HCT116 (cell line): ENCODE data around the gene BOC. TPM values are rescaled to one million over a fixed set of nuclear protein-coding genes. Genes with fewer than 3 reads are reported as not detected.

Experiments
- ATAC-seq: fragments of 200-7000 bp; cut with Tn5 transposase; 2 replicates; pipeline ENCODE4 v1.9.1; 2020; ENCODE audit warnings: mild to moderate bottlenecking, moderate library complexity
- BruUV-seq: library from RNA; stranded (reverse); fragments of 400-500 nt; replicated peaks from 2 replicates; lab custom pipeline; 2021; lab: Mats Ljungman, UMichigan
- CTCF ChIA-PET: fragments of 300-600 bp; sonication (Branson Sonifier 250); formaldehyde crosslinking; loops from one replicate; lab custom pipeline; 2021; ENCODE audit warnings: antibody characterized with exemption; lab: Charles Lee
- POLR2A ChIA-PET: fragments of 300-600, 350-600 bp; sonication (Branson Sonifier 250); formaldehyde crosslinking; loops from one replicate; lab custom pipeline; 2021; ENCODE audit warnings: antibody characterized with exemption; lab: Charles Lee
- RAD21 ChIA-PET, 2 experiments: fragments of 300-600 bp; sonication (Branson Sonifier 250); formaldehyde crosslinking; loops; one replicate each; lab custom pipeline; 2023; ENCODE audit warnings: low total read pairs in 2 of 2; ENCODE audit not compliant: uncharacterized antibody in 2 of 2, unreplicated experiment in 2 of 2, low non-redundant PET in 1 of 2; lab: Charles Lee
- DNase-seq: peaks from one replicate; pipeline ENCODE4 v3.0.0-alpha.2; 2010; ENCODE audit warnings: low read depth, low spot score
- H2AFZ ChIP-seq: fragments of 200-600 bp; shearing (Covaris generic), sonication (generic); 2 replicates; pipeline ENCODE4 v1.6.1; 2017; ENCODE audit warnings: low read depth, mixed run types, mixed read lengths, antibody characterized with exemption, low read length; ENCODE audit not compliant: poor library complexity, severe bottlenecking
- H3K27ac ChIP-seq: 2 replicates; pipeline ENCODE4 v1.5.1; 2012; ENCODE audit warnings: low read depth, low read length
- H3K27me3 ChIP-seq: fragments of 200-600 bp; sonication (generic); 2 replicates; pipeline ENCODE4 v1.6.1; 2016; ENCODE audit warnings: mixed run types, low read length, mixed read lengths; ENCODE audit not compliant: insufficient read depth
- H3K36me3 ChIP-seq, 2 experiments: fragments of 200-500 bp in 1 of 2; fragments of 200-600 bp in 1 of 2; sonication (Bioruptor generic) in 1 of 2; sonication (generic) in 1 of 2; 2 replicates each; pipeline versions ENCODE4 v1.5.1 to v1.6.1; 2014 to 2016; ENCODE audit warnings: low read length in 2 of 2, inconsistent platforms in 1 of 2, mixed read lengths in 1 of 2, mixed run types in 1 of 2; ENCODE audit not compliant: insufficient read depth in 2 of 2, control insufficient read depth in 1 of 2
- H3K4me1 ChIP-seq, 2 experiments: fragments of 200-600 bp in 1 of 2; sonication (generic) in 1 of 2; 2 replicates each; pipeline versions ENCODE4 v1.5.1 to v1.6.1; 2012 to 2017; ENCODE audit warnings: low read length in 2 of 2, inconsistent platforms in 1 of 2, mild to moderate bottlenecking in 1 of 2, mixed read lengths in 1 of 2, mixed run types in 1 of 2, moderate library complexity in 1 of 2; ENCODE audit not compliant: insufficient read depth in 2 of 2, control insufficient read depth in 1 of 2
- H3K4me2 ChIP-seq: fragments of 200-600 bp; sonication (generic); 2 replicates; pipeline ENCODE4 v1.6.1; 2017; ENCODE audit warnings: mixed run types, low read length, mixed read lengths
- H3K4me3 ChIP-seq, 2 experiments: fragments of 200-600 bp in 1 of 2; sonication (generic) in 1 of 2; replicated peaks in 1 of 2; 2 replicates each; pipeline ENCODE4 v1.5.1; 2011 to 2016; ENCODE audit warnings: low read length in 2 of 2, control low read depth in 1 of 2, low read depth in 1 of 2, mild to moderate bottlenecking in 1 of 2, mixed read lengths in 1 of 2, mixed run types in 1 of 2
- H3K79me2 ChIP-seq: fragments of 200-600 bp; sonication (generic); 2 replicates; pipeline ENCODE4 v1.6.1; 2017; ENCODE audit warnings: mild to moderate bottlenecking, mixed run types, low read length, moderate library complexity, mixed read lengths; ENCODE audit not compliant: insufficient read depth
- H3K9ac ChIP-seq: fragments of 200-600 bp; sonication (generic); 2 replicates; pipeline ENCODE4 v1.6.1; 2016; ENCODE audit warnings: low read length, mixed read lengths
- H3K9me2 ChIP-seq: fragments of 200-600 bp; sonication (generic), shearing (Covaris generic); 2 replicates; pipeline ENCODE4 v1.6.1; 2017; ENCODE audit warnings: mixed run types, mild to moderate bottlenecking, moderate library complexity; ENCODE audit not compliant: insufficient read depth
- H3K9me3 ChIP-seq, 2 experiments: fragments of 200-500 bp in 1 of 2; fragments of 200-600 bp in 1 of 2; sonication (Bioruptor generic) in 1 of 2; sonication (generic) in 1 of 2; 2 replicates each; pipeline ENCODE4 v1.6.1; 2014 to 2017; ENCODE audit warnings: low read length in 2 of 2, mixed read lengths in 2 of 2, inconsistent platforms in 1 of 2, low read depth in 1 of 2, mild to moderate bottlenecking in 1 of 2, mixed run types in 1 of 2, moderate library complexity in 1 of 2; ENCODE audit not compliant: control insufficient read depth in 1 of 2, insufficient read depth in 1 of 2
- H4K20me1 ChIP-seq: fragments of 200-600 bp; sonication (generic), shearing (Covaris generic); 2 replicates; pipeline ENCODE4 v1.6.1; 2017; ENCODE audit warnings: mixed run types, mild to moderate bottlenecking, moderate library complexity; ENCODE audit not compliant: insufficient read depth
- CBX3 ChIP-seq: IDR thresholded peaks from 2 replicates; pipeline ENCODE4 v1.6.1; 2012; ENCODE audit warnings: low read depth
- CEBPB ChIP-seq: IDR thresholded peaks from 2 replicates; pipeline ENCODE4 v1.6.1; 2012; ENCODE audit warnings: low read depth
- CTCF ChIP-seq, 3 experiments: fragments of 200-600 bp in 1 of 3; sonication (generic) in 1 of 3; IDR thresholded peaks in 2 of 3; conservative IDR thresholded peaks in 1 of 3; 2 replicates each; pipeline ENCODE4 v1.5.1; 2012 to 2017; ENCODE audit warnings: low read depth in 2 of 3, low read length in 2 of 3, antibody characterized with exemption in 1 of 3, borderline replicate concordance in 1 of 3, control low read depth in 1 of 3, mild to moderate bottlenecking in 1 of 3, mixed read lengths in 1 of 3, mixed run types in 1 of 3, moderate library complexity in 1 of 3; ENCODE audit not compliant: insufficient read depth in 1 of 3
- EGR1 ChIP-seq: IDR thresholded peaks from 2 replicates; pipeline ENCODE4 v1.6.1; 2012; ENCODE audit warnings: low read depth
- ELF1 ChIP-seq: IDR thresholded peaks from 2 replicates; pipeline ENCODE4 v1.6.1; 2012; ENCODE audit warnings: low read depth, borderline replicate concordance
- EZH2 ChIP-seq: fragments of 200-600 bp; sonication (generic); IDR thresholded peaks from 2 replicates; pipeline ENCODE4 v1.6.1; 2017; ENCODE audit warnings: antibody characterized with exemption, mixed run types
- EZH2phosphoT487 ChIP-seq: fragments of 200-600 bp; IDR thresholded peaks from 2 replicates; pipeline ENCODE4 v1.6.1; 2018; ENCODE audit warnings: antibody characterized with exemption, borderline replicate concordance
- JUND ChIP-seq: IDR thresholded peaks from 2 replicates; pipeline ENCODE4 v1.6.1; 2012
- MAX ChIP-seq: IDR thresholded peaks from 2 replicates; pipeline ENCODE4 v1.6.1; 2012
- POLR2AphosphoS5 ChIP-seq: IDR thresholded peaks from 2 replicates; pipeline ENCODE4 v1.6.1; 2011; ENCODE audit warnings: mild to moderate bottlenecking, low read depth, low read length, moderate library complexity
- SRF ChIP-seq: IDR thresholded peaks from 2 replicates; pipeline ENCODE4 v1.6.1; 2012; ENCODE audit warnings: low read depth
- TCF7L2 ChIP-seq: IDR thresholded peaks from 2 replicates; pipeline ENCODE4 v1.7.0; 2011; ENCODE audit warnings: borderline replicate concordance, inconsistent platforms; ENCODE audit not compliant: insufficient read depth, insufficient read length; ENCODE audit errors: extremely low read depth
- YY1 ChIP-seq: IDR thresholded peaks from 2 replicates; pipeline ENCODE4 v1.6.1; 2011; ENCODE audit warnings: low read length, low read depth, moderate library complexity, mild to moderate bottlenecking; ENCODE audit not compliant: insufficient replicate concordance; ENCODE audit errors: extremely low read depth
- ZBTB33 ChIP-seq: IDR thresholded peaks from 2 replicates; pipeline ENCODE4 v1.6.1; 2011; ENCODE audit warnings: mild to moderate bottlenecking, low read length, moderate library complexity; ENCODE audit not compliant: insufficient replicate concordance; ENCODE audit errors: extremely low read depth
- ZFX ChIP-seq: fragments of 450-650 bp; IDR thresholded peaks from 2 replicates; pipeline ENCODE4 v1.6.1; 2017
- ZNF274 ChIP-seq: fragments of 200-500 bp; sonication (Bioruptor generic); IDR thresholded peaks from 2 replicates; pipeline ENCODE4 v1.6.1; 2014; ENCODE audit warnings: mild to moderate bottlenecking, low read depth, low read length, inconsistent platforms
- intact Hi-C: fragments of 100-400 bp; cut with micrococcal nuclease; formaldehyde crosslinking; loops from 2 replicates; pipeline ENCODE4 v1.10.0; 2022
- total RNA-seq: library from RNA; stranded (reverse); gene quantifications from one replicate; pipeline ENCODE4 v1.2.1, GENCODE V29; 2021; ENCODE audit not compliant: unreplicated experiment

The BOC gene
- total RNA-seq, 1 experiment from 2014 or later: 3.3 TPM

- no peak for TF ChIP-seq JUND
- TF ChIP-seq ZFX: no peak
- no peak for TF ChIP-seq CTCF (IDR thresholded peaks at IDR 0.05 in 2 of 3, conservative IDR thresholded peaks at IDR 0.05 in 1 of 3; ENCODE audit: borderline replicate concordance in 1 of 3, insufficient read depth in 1 of 3, low read depth in 2 of 3, low read length in 2 of 3)
- TF ChIP-seq EZH2phosphoT487: no peak
- no peak for TF ChIP-seq SRF
- TF ChIP-seq ZBTB33: no peak
- no peak for TF ChIP-seq ZNF274
- TF ChIP-seq EGR1: no peak
- no peak for TF ChIP-seq TCF7L2
- no peak for TF ChIP-seq CBX3
- TF ChIP-seq POLR2AphosphoS5: no peak
- TF ChIP-seq YY1: no peak
- no peak for TF ChIP-seq ELF1
- no peak for TF ChIP-seq EZH2
- TF ChIP-seq MAX: no peak
- no peak for TF ChIP-seq CEBPB
- no TSS peak for BruUV-seq
- intact Hi-C loops: no loop called here
- ATAC-seq (no peak), DNase-seq (no peak)
- Histone ChIP-seq H4K20me1 (no peaks in the 10 kb centered on the region), H3K27me3 (no peaks in the 10 kb centered on the region), H3K27ac (no peak overlapping the region), H3K4me1 (no peaks in the 10 kb centered on the region), H3K4me3 (no peak overlapping the region), H2AFZ (no peak overlapping the region), H3K9me2 (no peaks in the 10 kb centered on the region), H3K79me2 (no peaks in the 10 kb centered on the region), H3K9me3 (no peaks in the 10 kb centered on the region), H3K36me3 (no peaks in the 10 kb centered on the region), H3K9ac (no peak overlapping the region), H3K4me2 (no peak overlapping the region)
- RAD21 ChIA-PET: no interaction called here
- POLR2A ChIA-PET: no interaction called here
- CTCF ChIA-PET: no interaction called here
Measured at GRCh38 chr3:113225286-113225685, 13.9 kb downstream of the BOC start.
